ENCODE data around the gene WRNIP1.

GRCh38 chr6:2763876-2764540 lies 1.2 kb upstream of the WRNIP1 start:
- TF ChIP-seq CEBPG (CRISPR knock-in tag; IDR thresholded peaks at IDR 0.05) (peak; percentile 66), MTERF4 (CRISPR knock-in tag; IDR thresholded peaks at IDR 0.05) (no peak)

All from HepG2 (cell line).